ENCODE data around the gene NEMP2. TPM values are rescaled to one million over a fixed set of nuclear protein-coding genes. Genes with fewer than 3 reads are reported as not detected.

The NEMP2 gene
- total RNA-seq (2022; extraction: Qiagen RNA extraction; ENCODE audit: low read depth) = 5.9 to 11.1 TPM (median 7.4 TPM) in 5 replicates

GRCh38 chr2:190534310-190535120, at the start of gene NEMP2:
NEMP2 (minus strand) TSS chr2:190534722; CDS start chr2:190534655, 67 bp downstream.

Other genes with a start within 250 kb of the NEMP2 start
- 10.7 to 17.2 TPM (median 12.4 TPM) in 5 replicates for gene HIBCH, start 214.9 kb downstream of the NEMP2 start, total RNA-seq (2022; extraction: Qiagen RNA extraction; ENCODE audit: low read depth)
- 25.6 to 31.4 TPM (median 29.1 TPM) in 5 replicates for gene INPP1, start 191.1 kb downstream of the NEMP2 start, total RNA-seq (2022; extraction: Qiagen RNA extraction; ENCODE audit: low read depth)
- 17.6 to 33.9 TPM (median 27.3 TPM) in 5 replicates for gene MFSD6, start 126.4 kb downstream of the NEMP2 start, total RNA-seq (2022; extraction: Qiagen RNA extraction; ENCODE audit: low read depth)
- 26.6 to 41.2 TPM (median 36.7 TPM) in 5 replicates for gene NAB1, start 114.4 kb upstream of the NEMP2 start, total RNA-seq (2022; extraction: Qiagen RNA extraction; ENCODE audit: low read depth)

All from A549 treated with ZK216348 at 1 μM for 4 hours (cell line).